Common myeloid progenitor, CD34-positive (primary cell): Measurements from ENCODE around the gene SAFB2.

Experiments
- CTCF ChIA-PET: fragments of 350-600 bp; sonication (Branson Sonifier 250); formaldehyde crosslinking; loops from one replicate; lab custom pipeline; 2021; ENCODE audit warnings: antibody characterized with exemption; lab: Charles Lee
- POLR2A ChIA-PET: fragments of 350-600 bp; sonication (Branson Sonifier 250); formaldehyde crosslinking; loops from one replicate; lab custom pipeline; 2021; ENCODE audit warnings: antibody characterized with exemption; lab: Charles Lee
- DNase-seq, 3 donors: peaks; one replicate each; pipeline versions ENCODE4 v3.0.0 to v3.0.0-alpha.2; 2013
- H3K27ac ChIP-seq, 2 experiments: 1 replicate in 1 of 2; 2 replicates in 1 of 2; pipeline ENCODE4 v1.7.0; 2013; ENCODE audit warnings: inconsistent platforms in 2 of 2, low read length in 2 of 2, mild to moderate bottlenecking in 2 of 2, low read depth in 1 of 2, moderate library complexity in 1 of 2; ENCODE audit not compliant: severe bottlenecking in 2 of 2, insufficient read depth in 1 of 2, poor library complexity in 1 of 2
- H3K27me3 ChIP-seq, 5 experiments: replicated peaks in 2 of 5; 1 replicate in 3 of 5; 2 replicates in 2 of 5; pipeline versions ENCODE4 v1.6.1 to v1.7.0; 2013; ENCODE audit warnings: low read length in 4 of 5, mild to moderate bottlenecking in 2 of 5, moderate library complexity in 2 of 5, inconsistent platforms in 1 of 5; ENCODE audit not compliant: insufficient read depth in 5 of 5, control insufficient read depth in 4 of 5
- H3K36me3 ChIP-seq, 4 experiments: 1 replicate in 2 of 4; 2 replicates in 2 of 4; pipeline versions ENCODE4 v1.6.1 to v1.7.0; 2013; ENCODE audit warnings: low read length in 3 of 4, control low read depth in 1 of 4, mild to moderate bottlenecking in 1 of 4; ENCODE audit not compliant: control insufficient read depth in 4 of 4, insufficient read depth in 4 of 4
- H3K4me1 ChIP-seq, 4 experiments: 1 replicate in 3 of 4; 2 replicates in 1 of 4; pipeline versions ENCODE4 v1.6.1 to v1.7.1; 2013; ENCODE audit warnings: low read length in 3 of 4, mild to moderate bottlenecking in 3 of 4, control low read depth in 1 of 4, inconsistent platforms in 1 of 4, moderate library complexity in 1 of 4; ENCODE audit not compliant: control insufficient read depth in 4 of 4, insufficient read depth in 4 of 4; ENCODE audit errors: control extremely low read depth in 1 of 4
- H3K4me3 ChIP-seq, 7 experiments: 1 replicate in 4 of 7; 2 replicates in 3 of 7; pipeline versions ENCODE4 v1.5.1 to v1.7.0; 2013; ENCODE audit warnings: mild to moderate bottlenecking in 7 of 7, low read length in 6 of 7, moderate library complexity in 6 of 7, inconsistent platforms in 2 of 7, low read depth in 2 of 7, control low read depth in 1 of 7; ENCODE audit not compliant: insufficient read depth in 4 of 7, control insufficient read depth in 1 of 7; ENCODE audit errors: extremely low read depth in 1 of 7
- H3K9me3 ChIP-seq, 5 experiments: 1 replicate in 4 of 5; 2 replicates in 1 of 5; pipeline versions ENCODE4 v1.6.1 to v1.7.1; 2013; ENCODE audit warnings: low read length in 4 of 5, mild to moderate bottlenecking in 2 of 5, inconsistent platforms in 1 of 5, low read depth in 1 of 5, moderate library complexity in 1 of 5; ENCODE audit not compliant: control insufficient read depth in 4 of 5, insufficient read depth in 2 of 5; ENCODE audit errors: control extremely low read depth in 1 of 5
- WGBS: methylation state at CpG from one replicate; pipeline ENCODE4 v1.1.5; 2013; ENCODE audit not compliant: insufficient coverage; 5-methylcytosine and 5-hydroxymethylcytosine counted together

Gene SAFB2

GRCh38 chr19:5564930-5565329, 57.6 kb downstream of the SAFB2 start:
- POLR2A ChIA-PET = no interaction called here
- Histone ChIP-seq H3K4me1 (peaks cover 0 to 3% (median 2%) of the 10 kb centered on the region in 4 experiments), H3K36me3 (no peaks in the 10 kb centered on the region), H3K27me3 (peaks cover 11 to 64% (median 20%) of the 10 kb centered on the region in 5 experiments), H3K9me3 (peaks cover 0 to 10% (median 4%) of the 10 kb centered on the region in 5 experiments), H3K27ac (no peak overlapping the region), H3K4me3 (no peak overlapping the region)
- CTCF ChIA-PET = no interaction called here
- 84% methylated on average over 6 of the region's 7 CpGs for WGBS
- DNase-seq = no peak

GRCh38 chr19:5563935-5564612, 58.5 kb downstream of the SAFB2 start:
- ChIA-PET CTCF (interaction anchor here (0.6 kb wide), 1 partner anchor 935 kb away, joined by 3 read pairs; no protein-coding TSS in a partner anchor), POLR2A (no interaction called here)
- Histone ChIP-seq H3K27me3 (peaks cover 11 to 66% (median 20%) of the 10 kb centered on the region in 5 experiments), H3K4me3 (no peak overlapping the region), H3K27ac (no peak overlapping the region), H3K9me3 (peaks cover 0 to 10% (median 4%) of the 10 kb centered on the region in 5 experiments), H3K4me1 (peaks cover 0 to 3% (median 2%) of the 10 kb centered on the region in 4 experiments), H3K36me3 (no peaks in the 10 kb centered on the region)
- WGBS = 63% methylated on average over 13 of the region's 14 CpGs
- DNase-seq = peak in 2 of 3 donors; percentile 65 to 71

GRCh38 chr19:5563008-5563431, 59.6 kb downstream of the SAFB2 start:
- CTCF ChIA-PET = no interaction called here
- Histone ChIP-seq H3K27ac (no peak overlapping the region), H3K9me3 (peaks cover 0 to 10% (median 4%) of the 10 kb centered on the region in 5 experiments), H3K36me3 (no peaks in the 10 kb centered on the region), H3K27me3 (peaks cover 11 to 64% (median 18%) of the 10 kb centered on the region in 5 experiments), H3K4me1 (peaks cover 0 to 3% (median 2%) of the 10 kb centered on the region in 4 experiments), H3K4me3 (no peak overlapping the region)
- POLR2A ChIA-PET = no interaction called here
- 45% methylated on average over 5 of the region's 8 CpGs for WGBS
- no peak for DNase-seq

- Histone ChIP-seq H3K4me1 (no peaks in the 10 kb centered on the region), H3K4me3 (no peak overlapping the region), H3K9me3 (peaks cover 0 to 10% (median 4%) of the 10 kb centered on the region in 5 experiments), H3K27ac (no peak overlapping the region), H3K36me3 (no peaks in the 10 kb centered on the region), H3K27me3 (peaks cover 10 to 64% (median 17%) of the 10 kb centered on the region in 5 experiments)
- POLR2A ChIA-PET = no interaction called here
- no peak for DNase-seq
- CTCF ChIA-PET = no interaction called here
- 86% methylated on average over 5 of the region's 7 CpGs for WGBS
Observed at GRCh38 chr19:5562280-5562679, 60.3 kb downstream of the SAFB2 start.

- Histone ChIP-seq H3K4me3 (no peak overlapping the region), H3K27ac (no peak overlapping the region), H3K27me3 (peaks cover 5 to 56% (median 10%) of the 10 kb centered on the region in 5 experiments), H3K9me3 (peaks cover 0 to 8% (median 4%) of the 10 kb centered on the region in 5 experiments), H3K36me3 (no peaks in the 10 kb centered on the region), H3K4me1 (no peaks in the 10 kb centered on the region)
- 85% methylated on average over 5 of the region's 6 CpGs for WGBS
- ChIA-PET CTCF (interaction anchor here (0.7 kb wide), 1 partner anchor 15 kb away, joined by 3 read pairs; no protein-coding TSS in a partner anchor), POLR2A (no interaction called here)
- DNase-seq = no peak
Observed at GRCh38 chr19:5561559-5561958, 61.0 kb downstream of the SAFB2 start.

- Histone ChIP-seq H3K36me3 (no peaks in the 10 kb centered on the region), H3K4me1 (no peaks in the 10 kb centered on the region), H3K27ac (no peak overlapping the region), H3K27me3 (peaks cover under 1 to 42% (median 4%) of the 10 kb centered on the region in 5 experiments), H3K9me3 (peaks cover 0 to 7% (median 4%) of the 10 kb centered on the region in 5 experiments), H3K4me3 (no peak overlapping the region)
- CTCF ChIA-PET = interaction anchor here (1.4 kb wide), 1 partner anchor 13 kb away, joined by 3 read pairs; no protein-coding TSS in a partner anchor
- WGBS = 71% methylated on average over 14 of the region's 19 CpGs
- no peak for DNase-seq
- POLR2A ChIA-PET = no interaction called here
Observed at GRCh38 chr19:5560156-5560555, 62.4 kb downstream of the SAFB2 start.

GRCh38 chr19:5559804-5560133, 62.8 kb downstream of the SAFB2 start:
- ChIA-PET POLR2A (no interaction called here), CTCF (interaction anchor here (1.4 kb wide), 1 partner anchor 14 kb away, joined by 3 read pairs; no protein-coding TSS in a partner anchor)
- WGBS = 62% methylated on average over 3 of the region's 3 CpGs
- Histone ChIP-seq H3K9me3 (peaks cover 0 to 7% (median 4%) of the 10 kb centered on the region in 5 experiments), H3K4me3 (no peak overlapping the region), H3K36me3 (no peaks in the 10 kb centered on the region), H3K27ac (no peak overlapping the region), H3K27me3 (peaks cover 0 to 39% (median 4%) of the 10 kb centered on the region in 5 experiments), H3K4me1 (no peaks in the 10 kb centered on the region)
- DNase-seq = no peak
